Neural progenitor cell (in vitro differentiated cells): ENCODE measurements around the gene ATP6V0E1. TPM values are rescaled to one million over a fixed set of nuclear protein-coding genes. Genes with fewer than 3 reads are reported as not detected.

Experiments used
- DNase-seq: peaks from one replicate; pipeline ENCODE4 v3.0.0-alpha.2; 2016; ENCODE audit warnings: low spot score
- H2AFZ ChIP-seq: fragments of 200-600 bp; sonication (generic); replicated peaks from 2 replicates; pipeline ENCODE4 v1.6.1; 2016; ENCODE audit warnings: antibody characterized with exemption
- H3F3A ChIP-seq: fragments of 200-600 bp; sonication (generic); 2 replicates; pipeline ENCODE4 v1.6.1; 2016; ENCODE audit warnings: antibody characterized with exemption, low read depth
- H3K27ac ChIP-seq: fragments of 200-600 bp; sonication (generic); 2 replicates; pipeline ENCODE4 v1.5.1; 2016; ENCODE audit warnings: mild to moderate bottlenecking
- H3K27me3 ChIP-seq: fragments of 200-600 bp; sonication (generic); 2 replicates; pipeline ENCODE4 v1.6.1; 2016; ENCODE audit warnings: mild to moderate bottlenecking, moderate library complexity
- H3K36me3 ChIP-seq: fragments of 200-600 bp; sonication (generic); 2 replicates; pipeline ENCODE4 v1.5.1; 2016
- H3K4me1 ChIP-seq: fragments of 200-600 bp; sonication (generic); 2 replicates; pipeline ENCODE4 v1.6.1; 2016; ENCODE audit warnings: mixed run types
- H3K4me2 ChIP-seq: fragments of 200-600 bp; sonication (generic); 2 replicates; pipeline ENCODE4 v1.6.1; 2016
- H3K4me3 ChIP-seq: fragments of 200-600 bp; sonication (generic); 2 replicates; pipeline ENCODE4 v1.5.1; 2016
- H3K79me2 ChIP-seq: fragments of 200-600 bp; sonication (generic); 2 replicates; pipeline ENCODE4 v1.6.1; 2016; ENCODE audit warnings: low read depth
- H3K9ac ChIP-seq: fragments of 200-600 bp; sonication (generic); 2 replicates; pipeline ENCODE4 v1.6.1; 2016
- H3K9me3 ChIP-seq: fragments of 200-600 bp; sonication (generic); 2 replicates; pipeline ENCODE4 v1.5.1; 2016; ENCODE audit warnings: low read depth
- H4K20me1 ChIP-seq: fragments of 200-600 bp; sonication (generic); 2 replicates; pipeline ENCODE4 v1.6.1; 2016; ENCODE audit warnings: low read depth
- H3K27ac Mint-ChIP-seq: 3 replicates; pipeline ENCODE4 v1.8.0; 2021; ENCODE audit warnings: mixed read lengths
- H3K27me3 Mint-ChIP-seq: 2 replicates; pipeline ENCODE4 v1.8.0; 2022; ENCODE audit warnings: low read depth, mild to moderate bottlenecking, inconsistent platforms, moderate library complexity, mixed read lengths; ENCODE audit not compliant: insufficient read depth
- H3K36me3 Mint-ChIP-seq: 3 replicates; pipeline ENCODE4 v1.8.0; 2021; ENCODE audit warnings: mixed read lengths
- H3K4me1 Mint-ChIP-seq: 3 replicates; pipeline ENCODE4 v1.8.0; 2021; ENCODE audit warnings: mixed read lengths
- H3K4me3 Mint-ChIP-seq: 3 replicates; pipeline ENCODE4 v1.8.0; 2021; ENCODE audit warnings: mild to moderate bottlenecking, moderate library complexity, mixed read lengths
- H3K9me3 Mint-ChIP-seq: 3 replicates; pipeline ENCODE4 v1.8.0; 2020; ENCODE audit warnings: mixed read lengths
- EZH2 ChIP-seq: fragments of 200-600 bp; sonication (generic); IDR thresholded peaks from 2 replicates; pipeline ENCODE4 v1.6.1; 2017; ENCODE audit warnings: antibody characterized with exemption, mild to moderate bottlenecking, moderate library complexity
- EZH2phosphoT487 ChIP-seq: fragments of 200-600 bp; sonication (generic); IDR thresholded peaks from 2 replicates; pipeline ENCODE4 v1.6.1; 2017; ENCODE audit warnings: antibody characterized with exemption
- total RNA-seq: library from RNA; depleted of rRNA; stranded (reverse); fragments of >200 nt; gene quantifications from 2 replicates; pipeline ENCODE4 v1.2.3, GENCODE V29; 2015; ENCODE audit warnings: low replicate concordance
- TF ChIP-seq, protein P1 (sequence below): fragments of 200-600 bp; sonication (generic); IDR thresholded peaks from 2 replicates; pipeline ENCODE4 v1.5.1; 2017; ENCODE audit warnings: antibody characterized with exemption, mild to moderate bottlenecking

ATP6V0E1 gene
- total RNA-seq, 1 donor from 2014 or later: 72.4 TPM

DNA sequence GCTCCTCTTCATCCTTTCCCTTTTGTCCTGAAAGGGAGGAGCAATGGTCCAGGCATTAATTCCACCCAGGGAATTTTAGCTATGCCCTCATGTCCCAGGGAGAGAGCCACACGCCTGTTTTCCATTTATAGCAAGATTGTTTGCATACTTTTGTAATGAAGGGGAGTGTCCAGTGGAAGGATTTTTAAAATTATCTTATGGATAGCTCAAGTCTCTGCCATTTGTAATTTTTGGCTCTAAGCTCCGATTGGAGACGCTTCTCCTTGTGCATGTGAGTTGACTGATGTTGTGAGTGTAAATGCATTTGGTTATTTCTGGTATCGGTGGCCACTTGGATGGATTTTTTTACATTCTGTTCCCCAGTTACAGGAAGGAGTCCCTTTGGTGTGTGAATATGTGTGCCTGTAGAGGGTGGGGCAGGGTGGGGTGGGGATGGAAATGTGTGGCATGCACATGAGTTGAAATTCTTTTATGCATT, 31.5 kb upstream of the ATP6V0E1 start:
- no peak overlapping the region for H3K27ac ChIP-seq
- H3K4me3 ChIP-seq: no peak overlapping the region
- no peaks in the 10 kb centered on the region for H4K20me1 ChIP-seq
- H2AFZ ChIP-seq: no peak overlapping the region
- H3K36me3 Mint-ChIP-seq: peaks cover 7% of the 10 kb centered on the region
- no peak overlapping the region for H3K27ac Mint-ChIP-seq
- DNase-seq: no peak
- H3K36me3 ChIP-seq: no peaks in the 10 kb centered on the region
- H3K79me2 ChIP-seq: no peaks in the 10 kb centered on the region
- H3K27me3 ChIP-seq: peaks cover 5% of the 10 kb centered on the region
- H3K4me1 ChIP-seq: no peaks in the 10 kb centered on the region
- no peaks in the 10 kb centered on the region for H3K9me3 ChIP-seq
- peaks cover 3% of the 10 kb centered on the region for H3F3A ChIP-seq
- TF ChIP-seq EZH2 (no peak), EZH2phosphoT487 (no peak)
- TF ChIP-seq, protein P1, sequence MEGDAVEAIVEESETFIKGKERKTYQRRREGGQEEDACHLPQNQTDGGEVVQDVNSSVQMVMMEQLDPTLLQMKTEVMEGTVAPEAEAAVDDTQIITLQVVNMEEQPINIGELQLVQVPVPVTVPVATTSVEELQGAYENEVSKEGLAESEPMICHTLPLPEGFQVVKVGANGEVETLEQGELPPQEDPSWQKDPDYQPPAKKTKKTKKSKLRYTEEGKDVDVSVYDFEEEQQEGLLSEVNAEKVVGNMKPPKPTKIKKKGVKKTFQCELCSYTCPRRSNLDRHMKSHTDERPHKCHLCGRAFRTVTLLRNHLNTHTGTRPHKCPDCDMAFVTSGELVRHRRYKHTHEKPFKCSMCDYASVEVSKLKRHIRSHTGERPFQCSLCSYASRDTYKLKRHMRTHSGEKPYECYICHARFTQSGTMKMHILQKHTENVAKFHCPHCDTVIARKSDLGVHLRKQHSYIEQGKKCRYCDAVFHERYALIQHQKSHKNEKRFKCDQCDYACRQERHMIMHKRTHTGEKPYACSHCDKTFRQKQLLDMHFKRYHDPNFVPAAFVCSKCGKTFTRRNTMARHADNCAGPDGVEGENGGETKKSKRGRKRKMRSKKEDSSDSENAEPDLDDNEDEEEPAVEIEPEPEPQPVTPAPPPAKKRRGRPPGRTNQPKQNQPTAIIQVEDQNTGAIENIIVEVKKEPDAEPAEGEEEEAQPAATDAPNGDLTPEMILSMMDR: no peak
- H3K4me2 ChIP-seq: no peak overlapping the region
- H3K4me3 Mint-ChIP-seq: no peak overlapping the region
- H3K27me3 Mint-ChIP-seq: no peaks in the 10 kb centered on the region
- H3K4me1 Mint-ChIP-seq: no peaks in the 10 kb centered on the region
- no peak overlapping the region for H3K9ac ChIP-seq
- no peaks in the 10 kb centered on the region for H3K9me3 Mint-ChIP-seq

DNA sequence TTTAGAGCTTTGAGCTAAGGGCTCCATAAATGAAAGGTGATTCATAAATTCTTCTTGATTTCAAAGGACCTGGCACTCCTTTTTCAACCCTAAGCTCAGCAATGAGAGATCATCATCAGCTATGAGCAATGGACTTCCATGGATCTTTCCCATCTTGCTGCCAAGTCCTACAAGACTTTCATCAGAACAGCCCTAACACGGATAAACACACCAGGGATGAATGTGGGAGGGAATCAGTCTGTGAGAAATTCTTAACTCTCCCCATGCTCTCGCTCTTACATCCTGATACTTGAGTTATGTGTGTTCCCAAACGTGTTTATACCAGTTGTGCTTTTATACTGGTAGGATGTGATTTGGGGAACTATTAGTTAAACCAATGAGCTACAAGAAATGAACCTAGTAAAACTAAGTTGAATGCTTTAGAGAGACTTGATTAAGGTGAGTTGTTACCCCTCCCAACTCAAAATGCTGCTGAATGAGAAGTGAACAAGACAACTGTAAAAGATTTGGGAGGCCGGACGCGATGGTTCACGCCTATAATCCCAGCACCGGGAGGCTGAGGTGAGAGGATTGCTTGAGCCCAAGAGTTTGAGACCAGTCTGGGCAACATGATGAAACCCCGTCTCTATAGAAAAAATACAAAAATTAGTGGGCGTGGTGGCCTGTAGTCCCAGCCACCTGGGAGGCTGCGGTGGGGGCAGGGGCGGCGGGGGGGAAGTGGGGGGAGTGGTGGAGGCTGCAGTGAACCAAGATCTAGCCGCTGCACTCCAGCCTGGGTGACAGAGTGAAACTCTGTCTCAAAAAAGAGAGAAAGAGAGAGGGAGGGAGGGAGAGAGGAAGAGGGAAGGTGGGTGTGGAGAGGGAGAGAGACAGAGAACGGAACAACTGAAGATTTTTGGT, 29.5 kb upstream of the ATP6V0E1 start:
- H3F3A ChIP-seq: peaks cover 7% of the 10 kb centered on the region
- DNase-seq: no peak
- peaks cover 5% of the 10 kb centered on the region for H3K36me3 Mint-ChIP-seq
- no peaks in the 10 kb centered on the region for H3K27me3 Mint-ChIP-seq
- H3K4me3 ChIP-seq: no peak overlapping the region
- H3K9me3 ChIP-seq: no peaks in the 10 kb centered on the region
- peaks cover 2% of the 10 kb centered on the region for H3K4me1 Mint-ChIP-seq
- H3K4me1 ChIP-seq: no peaks in the 10 kb centered on the region
- no peaks in the 10 kb centered on the region for H4K20me1 ChIP-seq
- no peak overlapping the region for H3K27ac ChIP-seq
- no peaks in the 10 kb centered on the region for H3K36me3 ChIP-seq
- TF ChIP-seq EZH2phosphoT487: no peak
- TF ChIP-seq EZH2: no peak
- TF ChIP-seq, protein P1: no peak
- H3K4me3 Mint-ChIP-seq: no peak overlapping the region
- H3K9me3 Mint-ChIP-seq: no peaks in the 10 kb centered on the region
- no peak overlapping the region for H3K9ac ChIP-seq
- no peak overlapping the region for H3K4me2 ChIP-seq
- H3K79me2 ChIP-seq: no peaks in the 10 kb centered on the region
- peaks cover 21% of the 10 kb centered on the region for H3K27me3 ChIP-seq
- no peak overlapping the region for H2AFZ ChIP-seq
- no peak overlapping the region for H3K27ac Mint-ChIP-seq

DNA sequence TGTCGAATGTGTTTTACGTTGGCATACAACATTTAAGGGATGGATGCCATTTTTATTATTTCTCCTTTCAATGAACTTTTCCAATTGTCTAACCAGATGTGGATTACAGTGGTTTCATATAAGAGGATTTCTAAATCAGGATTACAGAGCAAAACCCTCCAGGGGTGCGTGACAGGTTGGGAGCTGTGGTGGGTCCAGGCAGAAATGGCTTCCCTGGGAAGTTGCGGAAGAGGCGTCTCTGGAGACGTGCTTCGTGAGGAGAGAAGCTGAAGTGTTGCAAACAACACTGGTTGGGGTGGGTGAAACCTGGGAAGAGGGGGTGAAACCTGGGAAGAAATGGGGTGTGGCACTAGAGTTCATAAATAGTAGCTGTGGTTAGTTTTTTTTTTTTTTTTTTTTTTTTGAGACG, 28.8 kb upstream of the ATP6V0E1 start:
- Histone ChIP-seq H3K27ac (no peak overlapping the region), H4K20me1 (no peaks in the 10 kb centered on the region), H3K79me2 (peaks cover 4% of the 10 kb centered on the region), H3K36me3 (no peaks in the 10 kb centered on the region), H3K4me2 (no peak overlapping the region), H3K9me3 (no peaks in the 10 kb centered on the region), H3F3A (peaks cover 7% of the 10 kb centered on the region), H3K4me1 (no peaks in the 10 kb centered on the region), H2AFZ (no peak overlapping the region), H3K4me3 (no peak overlapping the region), H3K9ac (no peak overlapping the region), H3K27me3 (peaks cover 21% of the 10 kb centered on the region)
- Mint-ChIP-seq H3K27me3 (no peaks in the 10 kb centered on the region), H3K36me3 (peaks cover 2% of the 10 kb centered on the region), H3K4me1 (peaks cover 4% of the 10 kb centered on the region), H3K9me3 (no peaks in the 10 kb centered on the region), H3K4me3 (no peak overlapping the region), H3K27ac (no peak overlapping the region)
- DNase-seq: no peak
- no peak for TF ChIP-seq EZH2
- TF ChIP-seq, protein P1: no peak
- TF ChIP-seq EZH2phosphoT487: no peak
